Mesothelial cell of epicardium (in vitro differentiated cells): ENCODE results near the gene KDM6A. TPM values are rescaled to one million over a fixed set of nuclear protein-coding genes. Genes with fewer than 3 reads are reported as not detected.
"Not testable (repeated sequence)": the region's sequence is repeated elsewhere in the genome, so short reads cannot be mapped to it uniquely, and the experiment has no call there.

Experiments used
- DNase-seq, 2 experiments: peaks; one replicate each; pipeline ENCODE4 v3.0.0; 2021; ENCODE audit warnings: low spot score in 2 of 2; ENCODE audit not compliant: unreplicated experiment in 2 of 2
- H3K27ac Mint-ChIP-seq: 2 replicates; pipeline ENCODE4 v1.8.0; 2021; ENCODE audit warnings: mixed read lengths
- H3K27me3 Mint-ChIP-seq: 2 replicates; pipeline ENCODE4 v1.8.0; 2021; ENCODE audit warnings: low read depth, mixed read lengths
- H3K36me3 Mint-ChIP-seq: 2 replicates; pipeline ENCODE4 v1.8.0; 2021; ENCODE audit warnings: mixed read lengths
- H3K4me1 Mint-ChIP-seq: 2 replicates; pipeline ENCODE4 v1.8.0; 2021; ENCODE audit warnings: mixed read lengths
- H3K4me3 Mint-ChIP-seq: 2 replicates; pipeline ENCODE4 v1.8.0; 2021; ENCODE audit warnings: mild to moderate bottlenecking, moderate library complexity, mixed read lengths
- H3K9me3 Mint-ChIP-seq: 2 replicates; pipeline ENCODE4 v1.8.0; 2021; ENCODE audit warnings: mixed read lengths
- total RNA-seq: library from RNA; stranded (reverse); gene quantifications from 3 replicates; pipeline ENCODE4 v1.2.1, GENCODE V29; 2021
- TF ChIP-seq, protein P1 (sequence below): fragments of 200-600 bp; sonication (generic); IDR thresholded peaks from one replicate; pipeline ENCODE4 v1.5.0; 2021; ENCODE audit warnings: antibody characterized with exemption; ENCODE audit not compliant: unreplicated experiment

Gene KDM6A
- total RNA-seq, 1 donor from 2014 or later = 69.7 TPM

DNA sequence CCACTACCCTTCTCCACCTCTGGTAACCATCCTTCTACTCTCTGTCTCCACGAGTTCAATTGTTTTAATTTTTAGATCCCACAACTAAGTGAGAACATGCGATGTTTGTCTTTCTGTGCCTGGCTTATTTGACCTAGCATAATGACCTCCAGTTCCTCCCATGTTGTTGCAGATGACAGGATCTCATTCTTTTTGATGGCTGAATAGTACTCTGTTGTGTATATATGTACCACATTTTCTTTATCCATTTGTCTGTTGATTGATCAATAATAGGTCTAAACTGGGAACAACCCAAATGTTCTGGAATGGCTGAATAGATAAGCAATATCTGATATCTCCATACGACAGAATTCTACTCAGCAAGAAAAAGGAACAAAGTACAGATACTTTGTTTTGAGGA is 260.5 kb downstream of the KDM6A start:
- TF ChIP-seq, protein P1, sequence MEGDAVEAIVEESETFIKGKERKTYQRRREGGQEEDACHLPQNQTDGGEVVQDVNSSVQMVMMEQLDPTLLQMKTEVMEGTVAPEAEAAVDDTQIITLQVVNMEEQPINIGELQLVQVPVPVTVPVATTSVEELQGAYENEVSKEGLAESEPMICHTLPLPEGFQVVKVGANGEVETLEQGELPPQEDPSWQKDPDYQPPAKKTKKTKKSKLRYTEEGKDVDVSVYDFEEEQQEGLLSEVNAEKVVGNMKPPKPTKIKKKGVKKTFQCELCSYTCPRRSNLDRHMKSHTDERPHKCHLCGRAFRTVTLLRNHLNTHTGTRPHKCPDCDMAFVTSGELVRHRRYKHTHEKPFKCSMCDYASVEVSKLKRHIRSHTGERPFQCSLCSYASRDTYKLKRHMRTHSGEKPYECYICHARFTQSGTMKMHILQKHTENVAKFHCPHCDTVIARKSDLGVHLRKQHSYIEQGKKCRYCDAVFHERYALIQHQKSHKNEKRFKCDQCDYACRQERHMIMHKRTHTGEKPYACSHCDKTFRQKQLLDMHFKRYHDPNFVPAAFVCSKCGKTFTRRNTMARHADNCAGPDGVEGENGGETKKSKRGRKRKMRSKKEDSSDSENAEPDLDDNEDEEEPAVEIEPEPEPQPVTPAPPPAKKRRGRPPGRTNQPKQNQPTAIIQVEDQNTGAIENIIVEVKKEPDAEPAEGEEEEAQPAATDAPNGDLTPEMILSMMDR = no peak
- H3K36me3 Mint-ChIP-seq = no peaks in the 10 kb centered on the region
- H3K27me3 Mint-ChIP-seq = no peaks in the 10 kb centered on the region
- H3K9me3 Mint-ChIP-seq = peaks cover 56% of the 10 kb centered on the region
- H3K4me1 Mint-ChIP-seq = no peaks in the 10 kb centered on the region
- DNase-seq = no peak
- H3K4me3 Mint-ChIP-seq = no peak overlapping the region
- no peak overlapping the region for H3K27ac Mint-ChIP-seq

- TF ChIP-seq, protein P1 = no peak
- peaks cover 51% of the 10 kb centered on the region for H3K9me3 Mint-ChIP-seq
Measured at GRCh38 chrX:45134315-45134731, 261.3 kb downstream of the KDM6A start.

DNA sequence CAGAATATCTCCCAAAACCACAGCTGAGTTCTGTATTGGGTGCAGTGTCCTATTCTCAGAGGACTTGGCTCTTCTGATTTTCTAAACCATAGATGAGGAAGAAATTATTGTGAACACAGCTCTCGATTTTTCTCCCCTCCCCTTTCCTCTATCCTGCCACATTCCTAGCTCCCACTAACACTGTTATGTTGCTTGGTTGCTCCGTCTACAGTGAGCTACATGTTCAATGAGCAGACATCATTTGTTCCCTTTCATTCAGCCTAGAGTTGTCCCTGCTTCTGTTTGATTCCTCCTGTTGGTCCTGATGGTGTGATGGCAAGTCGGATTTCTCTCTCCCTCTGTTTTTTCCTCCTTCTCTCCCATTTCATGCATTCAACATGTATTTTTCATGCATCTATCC is 261.8 kb downstream of the KDM6A start:
- Mint-ChIP-seq H3K4me1 (no peaks in the 10 kb centered on the region), H3K36me3 (no peaks in the 10 kb centered on the region), H3K27ac (no peak overlapping the region), H3K4me3 (no peak overlapping the region), H3K9me3 (peaks cover 51% of the 10 kb centered on the region), H3K27me3 (no peaks in the 10 kb centered on the region)
- TF ChIP-seq, protein P1 = no peak
- no peak for DNase-seq

More at GRCh38 chrX:45134315-45134731, 261.3 kb downstream of the KDM6A start:
- no peaks in the 10 kb centered on the region for H3K4me1 Mint-ChIP-seq
- no peak for DNase-seq
- H3K27ac Mint-ChIP-seq = no peak overlapping the region
- no peak overlapping the region for H3K4me3 Mint-ChIP-seq
- no peaks in the 10 kb centered on the region for H3K36me3 Mint-ChIP-seq
- no peaks in the 10 kb centered on the region for H3K27me3 Mint-ChIP-seq

- not testable (repeated sequence) for H3K27ac Mint-ChIP-seq, H3K4me1 Mint-ChIP-seq, H3K36me3 Mint-ChIP-seq, DNase-seq, H3K4me3 Mint-ChIP-seq, H3K27me3 Mint-ChIP-seq
- peaks cover 44% of the 10 kb centered on the region for H3K9me3 Mint-ChIP-seq
Measured at GRCh38 chrX:45135391-45136075, 262.5 kb downstream of the KDM6A start.

DNA sequence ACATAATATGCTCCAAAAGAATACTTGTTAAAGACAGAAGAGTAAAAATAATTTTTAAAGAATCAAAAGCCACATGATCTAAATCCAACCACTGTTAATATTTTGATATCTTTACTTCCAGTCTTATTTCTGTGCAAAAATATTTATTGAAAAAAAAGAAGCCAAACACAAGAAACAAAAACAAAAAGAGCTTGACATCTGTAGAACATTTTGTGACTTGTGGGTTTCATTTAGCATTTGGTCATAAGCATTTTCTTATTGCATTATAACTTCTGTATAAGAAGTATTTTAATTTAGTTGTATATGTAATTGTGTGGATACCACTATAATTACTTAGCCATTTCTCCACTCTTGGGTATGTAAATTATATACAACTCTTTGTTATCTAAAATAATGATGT is 264.5 kb downstream of the KDM6A start:
- Mint-ChIP-seq H3K4me1 (no peaks in the 10 kb centered on the region), H3K9me3 (peaks cover 42% of the 10 kb centered on the region), H3K36me3 (no peaks in the 10 kb centered on the region), H3K27me3 (no peaks in the 10 kb centered on the region), H3K27ac (no peak overlapping the region), H3K4me3 (no peak overlapping the region)
- TF ChIP-seq, protein P1 = no peak
- no peak for DNase-seq

GRCh38 chrX:45138525-45138924 is 265.5 kb downstream of the KDM6A start:
- Mint-ChIP-seq H3K36me3 (no peaks in the 10 kb centered on the region), H3K4me1 (no peaks in the 10 kb centered on the region), H3K27ac (no peak overlapping the region), H3K4me3 (no peak overlapping the region), H3K9me3 (peaks cover 42% of the 10 kb centered on the region), H3K27me3 (no peaks in the 10 kb centered on the region)
- no peak for DNase-seq
- TF ChIP-seq, protein P1 = no peak
